Stimulated activated CD4-positive, alpha-beta T cell treated with anti-CD3 and anti-CD28 coated beads, Interleukin-1b, Interleukin-23, amount 100 ng/mL, for 1 hour (primary cell): ENCODE results near the gene DNAH1.

Experiments used
- DNase-seq, 2 donors: peaks; one replicate each; pipeline ENCODE4 v3.0.0-alpha.2; 2020; ENCODE audit warnings: low read depth in 2 of 2

The DNAH1 gene

GRCh38 chr3:52357151-52358080, 41.3 kb downstream of the DNAH1 start:
- no peak for DNase-seq

GRCh38 chr3:52358362-52358940, 42.3 kb downstream of the DNAH1 start:
- no peak for DNase-seq

GRCh38 chr3:52359116-52359855, 43.2 kb downstream of the DNAH1 start:
- DNase-seq, result no peak

GRCh38 chr3:52361011-52361410, 44.9 kb downstream of the DNAH1 start:
- no peak for DNase-seq

- DNase-seq, result no peak
Measured at GRCh38 chr3:52361454-52361853, 45.3 kb downstream of the DNAH1 start.

- DNase-seq, result no peak
Measured at GRCh38 chr3:52361898-52362297, 45.8 kb downstream of the DNAH1 start.

GRCh38 chr3:52364322-52365035, 48.4 kb downstream of the DNAH1 start:
- no peak for DNase-seq

- DNase-seq, result no peak
Measured at GRCh38 chr3:52366527-52366926, 50.4 kb downstream of the DNAH1 start.

- no peak for DNase-seq
Measured at GRCh38 chr3:52367891-52368880, 52.1 kb downstream of the DNAH1 start.

GRCh38 chr3:52370531-52370930, 54.4 kb downstream of the DNAH1 start:
- DNase-seq, result no peak

- DNase-seq, result no peak
Measured at GRCh38 chr3:52372822-52373504, 56.8 kb downstream of the DNAH1 start.

- no peak for DNase-seq
Measured at GRCh38 chr3:52373676-52374075, 57.6 kb downstream of the DNAH1 start.

GRCh38 chr3:52374173-52374572, 58.1 kb downstream of the DNAH1 start:
- DNase-seq, result no peak

- DNase-seq, result no peak
Measured at GRCh38 chr3:52379610-52380009, 63.5 kb downstream of the DNAH1 start.

- no peak for DNase-seq
Measured at GRCh38 chr3:52380023-52380422, 63.9 kb downstream of the DNAH1 start.

GRCh38 chr3:52381623-52382022, 65.5 kb downstream of the DNAH1 start:
- no peak for DNase-seq

GRCh38 chr3:52383446-52383845, 67.3 kb downstream of the DNAH1 start:
- no peak for DNase-seq

- no peak for DNase-seq
Measured at GRCh38 chr3:52384019-52384761, 68.1 kb downstream of the DNAH1 start.

GRCh38 chr3:52385157-52385556, 69.0 kb downstream of the DNAH1 start:
- no peak for DNase-seq
